Common myeloid progenitor, CD34-positive (primary cell): ENCODE results near the gene ERICH4.
"Not testable (repeated sequence)": the region's sequence is repeated elsewhere in the genome, so short reads cannot be mapped to it uniquely, and the experiment has no call there.

Experiments used
- CTCF ChIA-PET: fragments of 350-600 bp; sonication (Branson Sonifier 250); formaldehyde crosslinking; loops from one replicate; lab custom pipeline; 2021; ENCODE audit warnings: antibody characterized with exemption; lab: Charles Lee
- POLR2A ChIA-PET: fragments of 350-600 bp; sonication (Branson Sonifier 250); formaldehyde crosslinking; loops from one replicate; lab custom pipeline; 2021; ENCODE audit warnings: antibody characterized with exemption; lab: Charles Lee
- DNase-seq, 3 donors: peaks; one replicate each; pipeline versions ENCODE4 v3.0.0 to v3.0.0-alpha.2; 2013
- H3K27ac ChIP-seq, 2 experiments: 1 replicate in 1 of 2; 2 replicates in 1 of 2; pipeline ENCODE4 v1.7.0; 2013; ENCODE audit warnings: inconsistent platforms in 2 of 2, low read length in 2 of 2, mild to moderate bottlenecking in 2 of 2, low read depth in 1 of 2, moderate library complexity in 1 of 2; ENCODE audit not compliant: severe bottlenecking in 2 of 2, insufficient read depth in 1 of 2, poor library complexity in 1 of 2
- H3K27me3 ChIP-seq, 5 experiments: replicated peaks in 2 of 5; 1 replicate in 3 of 5; 2 replicates in 2 of 5; pipeline versions ENCODE4 v1.6.1 to v1.7.0; 2013; ENCODE audit warnings: low read length in 4 of 5, mild to moderate bottlenecking in 2 of 5, moderate library complexity in 2 of 5, inconsistent platforms in 1 of 5; ENCODE audit not compliant: insufficient read depth in 5 of 5, control insufficient read depth in 4 of 5
- H3K36me3 ChIP-seq, 4 experiments: 1 replicate in 2 of 4; 2 replicates in 2 of 4; pipeline versions ENCODE4 v1.6.1 to v1.7.0; 2013; ENCODE audit warnings: low read length in 3 of 4, control low read depth in 1 of 4, mild to moderate bottlenecking in 1 of 4; ENCODE audit not compliant: control insufficient read depth in 4 of 4, insufficient read depth in 4 of 4
- H3K4me1 ChIP-seq, 4 experiments: 1 replicate in 3 of 4; 2 replicates in 1 of 4; pipeline versions ENCODE4 v1.6.1 to v1.7.1; 2013; ENCODE audit warnings: low read length in 3 of 4, mild to moderate bottlenecking in 3 of 4, control low read depth in 1 of 4, inconsistent platforms in 1 of 4, moderate library complexity in 1 of 4; ENCODE audit not compliant: control insufficient read depth in 4 of 4, insufficient read depth in 4 of 4; ENCODE audit errors: control extremely low read depth in 1 of 4
- H3K4me3 ChIP-seq, 7 experiments: 1 replicate in 4 of 7; 2 replicates in 3 of 7; pipeline versions ENCODE4 v1.5.1 to v1.7.0; 2013; ENCODE audit warnings: mild to moderate bottlenecking in 7 of 7, low read length in 6 of 7, moderate library complexity in 6 of 7, inconsistent platforms in 2 of 7, low read depth in 2 of 7, control low read depth in 1 of 7; ENCODE audit not compliant: insufficient read depth in 4 of 7, control insufficient read depth in 1 of 7; ENCODE audit errors: extremely low read depth in 1 of 7
- H3K9me3 ChIP-seq, 5 experiments: 1 replicate in 4 of 5; 2 replicates in 1 of 5; pipeline versions ENCODE4 v1.6.1 to v1.7.1; 2013; ENCODE audit warnings: low read length in 4 of 5, mild to moderate bottlenecking in 2 of 5, inconsistent platforms in 1 of 5, low read depth in 1 of 5, moderate library complexity in 1 of 5; ENCODE audit not compliant: control insufficient read depth in 4 of 5, insufficient read depth in 2 of 5; ENCODE audit errors: control extremely low read depth in 1 of 5
- WGBS: methylation state at CpG from one replicate; pipeline ENCODE4 v1.1.5; 2013; ENCODE audit not compliant: insufficient coverage; 5-methylcytosine and 5-hydroxymethylcytosine counted together

ERICH4 gene

DNA sequence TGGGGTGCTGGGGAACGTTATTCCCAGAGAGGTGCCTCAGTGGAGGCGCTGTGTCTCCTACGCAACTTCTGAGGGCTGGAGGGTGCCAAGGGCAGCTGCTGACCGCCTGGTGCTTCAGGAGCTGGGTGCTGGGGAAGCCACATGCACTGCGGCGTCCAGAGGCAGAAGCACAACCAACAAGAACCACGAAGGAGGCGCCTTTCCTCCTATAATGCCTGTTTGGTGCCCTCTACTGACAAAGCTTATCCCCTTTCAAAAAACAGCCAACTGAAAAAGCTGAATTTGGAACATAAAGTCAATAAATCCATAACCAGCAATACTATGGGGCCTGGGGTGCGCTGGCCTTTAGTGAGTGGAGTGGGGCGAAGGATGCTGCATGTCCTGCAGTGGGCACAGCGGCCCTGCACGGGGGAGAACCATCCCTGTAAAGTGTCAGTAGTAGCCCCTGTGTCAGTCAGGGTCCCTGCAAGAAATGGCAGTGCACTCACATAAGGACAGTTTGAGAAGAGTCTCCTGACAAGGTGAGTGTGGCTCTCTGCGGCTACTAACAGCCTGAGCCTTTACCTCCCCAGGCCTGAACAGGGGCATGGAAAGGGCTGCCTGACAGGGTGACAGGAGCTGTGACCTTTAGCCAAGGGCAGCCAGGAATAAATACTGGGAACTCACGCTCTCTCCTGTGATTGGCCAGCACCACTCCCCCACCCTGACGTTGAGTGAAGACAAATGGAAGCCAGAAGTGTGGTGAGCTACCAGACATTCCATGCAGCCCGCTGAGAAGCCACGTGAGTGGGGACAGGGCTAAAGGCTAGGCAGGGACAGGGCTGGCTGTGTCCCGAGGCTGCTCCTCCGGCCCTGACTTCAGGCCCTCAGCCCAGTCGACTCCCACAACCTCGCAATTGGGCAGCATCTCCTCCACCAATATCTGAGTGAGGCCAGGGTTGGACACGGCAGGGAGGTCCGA is 11.2 kb upstream of the ERICH4 start:
- ChIA-PET CTCF (interaction anchor here (0.8 to 2.4 kb wide), 29 partner anchors 8 to 139 kb away, joined by 3 to 23 read pairs (median 4); partner anchors contain the start of genes CCDC97 and DMAC2), POLR2A (interaction anchor here (1.1 to 1.6 kb wide), 3 partner anchors 8 to 86 kb away, joined by 3 to 6 read pairs (median 3); partner anchors contain the start of gene DMAC2)
- Histone ChIP-seq H3K36me3 (peaks cover 0 to 38% (median 20%) of the 10 kb centered on the region in 4 experiments), H3K27me3 (no peaks in the 10 kb centered on the region), H3K4me1 (peaks cover 4 to 53% (median 47%) of the 10 kb centered on the region in 4 experiments), H3K9me3 (no peaks in the 10 kb centered on the region), H3K4me3 (no peak overlapping the region), H3K27ac (no peak overlapping the region)
- peak; percentile 55 to 68 (median 68) for DNase-seq
- 79% methylated on average over 18 of the region's 23 CpGs for WGBS

DNA sequence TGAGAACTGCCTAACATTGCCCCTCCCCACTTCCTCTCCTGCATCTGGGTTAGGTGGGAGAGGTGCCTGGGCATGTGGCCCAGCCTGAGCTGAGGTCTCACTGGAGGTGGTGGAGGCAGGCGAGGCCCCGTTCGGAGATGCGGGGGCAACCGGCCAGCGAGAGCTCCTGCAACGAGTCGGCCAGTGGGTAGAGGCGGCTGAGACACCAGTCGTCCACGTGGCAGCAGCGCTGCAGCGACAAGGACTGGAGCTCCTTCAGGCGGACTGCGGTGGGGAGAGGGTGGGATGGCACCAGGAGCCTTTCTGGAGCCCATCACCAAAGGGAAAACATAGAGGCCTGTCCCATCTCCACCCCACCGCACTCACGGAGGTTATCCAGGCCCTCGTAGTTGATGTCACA is 9.8 kb upstream of the ERICH4 start:
- Histone ChIP-seq H3K27ac (peak overlapping the region; percentile 8 to 45), H3K27me3 (no peaks in the 10 kb centered on the region), H3K36me3 (peaks cover 0 to 45% (median 24%) of the 10 kb centered on the region in 4 experiments), H3K4me3 (no peak overlapping the region), H3K4me1 (peaks cover 2 to 40% (median 33%) of the 10 kb centered on the region in 4 experiments), H3K9me3 (no peaks in the 10 kb centered on the region)
- DNase-seq = no peak
- 97% methylated on average over 18 of the region's 18 CpGs for WGBS
- ChIA-PET CTCF (interaction anchor here (0.7 to 1.7 kb wide), 4 partner anchors 10 to 138 kb away, joined by 3 to 4 read pairs (median 3); partner anchors contain the start of gene ERICH4), POLR2A (interaction anchor here (0.9 kb wide), 1 partner anchor 26 kb away, joined by 3 read pairs; no protein-coding TSS in a partner anchor)

DNA sequence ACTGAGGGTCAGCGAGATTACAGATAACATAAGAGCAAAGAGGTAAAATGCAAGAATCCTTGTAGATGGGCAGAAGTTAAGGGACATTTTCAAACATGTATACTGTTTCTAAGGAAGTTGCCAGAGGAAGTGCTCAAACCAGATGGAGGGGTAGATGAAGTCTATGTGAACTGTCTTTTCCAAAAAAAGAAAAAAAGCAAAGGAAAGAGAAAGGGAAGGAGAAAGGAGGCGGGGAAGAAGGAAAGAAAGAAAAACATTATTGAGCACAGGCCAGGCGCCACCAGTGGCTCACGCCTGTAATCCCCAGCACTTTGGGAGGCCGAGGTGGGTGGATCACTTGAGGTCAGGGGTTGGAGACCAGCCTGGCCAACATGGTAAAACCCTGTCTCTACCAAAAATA is 8.5 kb upstream of the ERICH4 start:
- no peak overlapping the region for H3K4me3 ChIP-seq
- WGBS = 39% methylated on average over 5 of the region's 5 CpGs
- peak overlapping the region in 1 of 2 experiments; percentile 38 for H3K27ac ChIP-seq
- no peaks in the 10 kb centered on the region for H3K27me3 ChIP-seq
- CTCF ChIA-PET = interaction anchor here (1.4 to 1.7 kb wide), 3 partner anchors 10 to 15 kb away, joined by 4 read pairs; no protein-coding TSS in a partner anchor
- H3K9me3 ChIP-seq = no peaks in the 10 kb centered on the region
- DNase-seq = peak in 2 of 3 donors; percentile 47 to 59
- peaks cover 4 to 37% (median 26%) of the 10 kb centered on the region in 4 experiments for H3K4me1 ChIP-seq
- POLR2A ChIA-PET = no interaction called here
- H3K36me3 ChIP-seq = peaks cover 0 to 41% (median 24%) of the 10 kb centered on the region in 4 experiments

DNA sequence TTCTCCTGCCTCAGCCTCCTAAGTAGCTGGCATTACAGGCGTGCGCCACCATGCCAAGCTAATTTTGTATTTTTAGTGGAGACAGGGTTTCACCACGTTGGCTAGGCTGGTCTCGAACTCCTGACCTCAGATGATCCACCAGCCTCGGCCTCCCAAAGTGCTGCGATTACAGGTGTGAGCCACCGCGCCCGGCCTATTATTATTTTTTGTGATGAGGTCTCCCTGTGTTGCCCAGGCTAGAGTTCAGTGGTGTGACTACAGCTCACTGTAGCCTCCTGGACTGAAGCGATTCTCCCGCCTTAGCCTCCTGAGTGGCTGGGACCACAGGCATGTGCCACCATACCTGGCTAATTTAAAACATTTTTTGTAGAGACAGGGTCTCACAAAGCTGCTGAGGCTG is 7.6 kb upstream of the ERICH4 start:
- H3K27ac ChIP-seq, H3K9me3 ChIP-seq, DNase-seq, H3K27me3 ChIP-seq, H3K4me3 ChIP-seq: not testable (repeated sequence)
- ChIA-PET CTCF (interaction anchor here (0.6 to 2.0 kb wide), 7 partner anchors 10 to 130 kb away, joined by 3 to 10 read pairs (median 4); no protein-coding TSS in a partner anchor), POLR2A (interaction anchor here (0.6 kb wide), 1 partner anchor 36 kb away, joined by 4 read pairs; no protein-coding TSS in a partner anchor)
- Histone ChIP-seq H3K36me3 (peaks cover 0 to 41% (median 24%) of the 10 kb centered on the region in 4 experiments), H3K4me1 (peaks cover 4 to 37% (median 28%) of the 10 kb centered on the region in 4 experiments)
- WGBS = 100% methylated on average over 11 of the region's 11 CpGs

DNA sequence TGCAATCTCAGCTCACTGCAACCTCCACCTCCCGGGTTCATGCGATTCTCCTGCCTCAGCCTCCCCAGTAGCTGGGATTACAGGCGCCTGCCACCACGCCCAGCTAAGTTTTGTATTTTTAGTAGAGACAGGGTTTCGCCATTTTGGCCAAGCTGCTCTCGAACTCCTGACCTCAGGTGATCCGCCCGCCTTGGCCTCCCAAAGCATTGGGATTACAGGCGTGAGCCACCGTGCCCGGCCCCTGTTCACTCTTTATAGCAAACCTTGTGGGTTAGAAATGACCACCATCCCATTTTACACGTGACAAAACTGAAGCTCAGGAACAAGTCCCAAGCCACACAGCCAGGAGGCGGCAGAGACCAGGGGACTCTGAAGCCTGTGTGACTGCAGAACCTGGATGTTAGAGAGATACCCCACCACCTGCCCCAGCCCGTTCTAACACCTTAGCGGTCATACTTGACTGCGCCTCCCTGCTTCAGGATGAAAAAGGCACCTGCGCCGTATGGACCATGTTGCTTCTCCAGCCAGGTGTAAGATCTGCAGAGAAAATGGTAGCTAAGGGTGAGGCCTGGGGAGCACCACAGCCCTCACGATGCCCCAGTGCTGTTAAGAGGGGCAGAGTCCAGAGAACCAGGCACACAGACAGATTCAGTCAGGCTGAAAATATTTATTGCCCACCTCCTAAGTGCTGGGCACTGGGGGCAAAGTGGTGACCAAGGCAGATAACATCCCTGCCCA is 6.9 kb upstream of the ERICH4 start:
- ChIA-PET POLR2A (no interaction called here), CTCF (interaction anchor here (0.8 to 5.0 kb wide), 9 partner anchors 10 to 133 kb away, joined by 3 to 26 read pairs (median 4); no protein-coding TSS in a partner anchor)
- Histone ChIP-seq H3K36me3 (peaks cover 0 to 36% (median 23%) of the 10 kb centered on the region in 4 experiments), H3K27me3 (no peaks in the 10 kb centered on the region), H3K9me3 (no peaks in the 10 kb centered on the region), H3K27ac (no peak overlapping the region), H3K4me3 (no peak overlapping the region), H3K4me1 (peaks cover 4 to 33% (median 24%) of the 10 kb centered on the region in 4 experiments)
- WGBS = 99% methylated on average over 15 of the region's 19 CpGs
- DNase-seq = no peak

DNA sequence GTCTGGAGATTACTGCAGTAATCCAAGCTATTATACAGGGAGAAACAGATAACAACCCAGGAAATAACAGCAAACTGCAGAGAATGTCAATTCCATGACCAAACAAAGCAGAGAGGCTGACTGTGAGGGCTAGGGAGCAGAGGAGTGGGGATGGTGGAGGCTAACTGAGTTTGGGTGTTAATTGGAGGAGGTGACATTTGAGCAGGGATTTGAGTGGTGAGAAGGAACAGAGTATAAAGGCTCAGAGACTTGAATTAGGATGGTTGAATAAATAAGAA is 6.3 kb upstream of the ERICH4 start:
- POLR2A ChIA-PET = no interaction called here
- CTCF ChIA-PET = interaction anchor here (0.8 to 5.0 kb wide), 6 partner anchors 9 to 132 kb away, joined by 3 to 26 read pairs (median 4); no protein-coding TSS in a partner anchor

More for the DNA sequence above, 6.3 kb upstream of the ERICH4 start:
- Histone ChIP-seq H3K4me3 (no peak overlapping the region), H3K4me1 (peaks cover 4 to 29% (median 19%) of the 10 kb centered on the region in 4 experiments), H3K36me3 (peaks cover 0 to 32% (median 22%) of the 10 kb centered on the region in 4 experiments), H3K9me3 (no peaks in the 10 kb centered on the region), H3K27ac (no peak overlapping the region), H3K27me3 (no peaks in the 10 kb centered on the region)
- DNase-seq = no peak
